ENCODE results near the gene PNPLA7.
"Not testable (repeated sequence)": the region's sequence is repeated elsewhere in the genome, so short reads cannot be mapped to it uniquely, and the experiment has no call there.

The PNPLA7 gene

DNA sequence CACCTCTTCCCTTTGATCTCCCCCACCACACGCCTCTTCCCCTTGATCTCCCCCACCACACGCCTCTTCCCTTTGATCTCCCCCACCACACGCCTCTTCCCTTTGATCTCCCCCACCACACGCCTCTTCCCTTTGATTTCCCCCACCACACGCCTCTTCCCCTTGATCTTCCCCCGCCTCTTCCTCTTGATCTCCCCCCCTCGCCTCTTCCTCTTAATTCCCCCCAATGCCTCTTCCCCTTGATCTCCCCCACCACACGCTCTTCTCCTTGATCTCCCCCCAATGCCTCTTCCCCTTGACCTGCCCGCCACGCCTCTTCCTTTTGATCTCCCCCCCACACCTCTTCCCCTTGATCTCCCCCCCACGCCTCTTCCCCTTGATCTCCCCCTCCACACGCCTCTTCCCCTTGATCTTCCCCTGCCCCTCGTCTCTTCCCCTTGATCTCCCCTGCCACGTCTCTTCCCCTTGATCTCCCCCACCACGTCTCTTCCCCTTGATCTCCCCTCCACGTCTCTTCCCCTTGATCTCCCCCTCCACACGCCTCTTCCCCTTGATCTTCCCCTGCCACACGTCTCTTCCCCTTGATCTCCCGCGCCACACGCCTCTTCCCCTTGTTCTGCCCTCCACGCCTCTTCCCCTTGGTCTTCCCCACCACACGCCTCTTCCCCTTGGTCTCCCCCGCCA, 99.5 kb downstream of the PNPLA7 start:
- H3K4me1 Mint-ChIP-seq (ENCODE audit: low read depth) = peaks cover 11% of the 10 kb centered on the region
- not testable (repeated sequence) for H3K27ac Mint-ChIP-seq; H3K27me3 Mint-ChIP-seq (ENCODE audit: low read depth); H3K4me3 Mint-ChIP-seq; H3K9me3 Mint-ChIP-seq; H3K36me3 Mint-ChIP-seq (ENCODE audit: low read depth)

DNA sequence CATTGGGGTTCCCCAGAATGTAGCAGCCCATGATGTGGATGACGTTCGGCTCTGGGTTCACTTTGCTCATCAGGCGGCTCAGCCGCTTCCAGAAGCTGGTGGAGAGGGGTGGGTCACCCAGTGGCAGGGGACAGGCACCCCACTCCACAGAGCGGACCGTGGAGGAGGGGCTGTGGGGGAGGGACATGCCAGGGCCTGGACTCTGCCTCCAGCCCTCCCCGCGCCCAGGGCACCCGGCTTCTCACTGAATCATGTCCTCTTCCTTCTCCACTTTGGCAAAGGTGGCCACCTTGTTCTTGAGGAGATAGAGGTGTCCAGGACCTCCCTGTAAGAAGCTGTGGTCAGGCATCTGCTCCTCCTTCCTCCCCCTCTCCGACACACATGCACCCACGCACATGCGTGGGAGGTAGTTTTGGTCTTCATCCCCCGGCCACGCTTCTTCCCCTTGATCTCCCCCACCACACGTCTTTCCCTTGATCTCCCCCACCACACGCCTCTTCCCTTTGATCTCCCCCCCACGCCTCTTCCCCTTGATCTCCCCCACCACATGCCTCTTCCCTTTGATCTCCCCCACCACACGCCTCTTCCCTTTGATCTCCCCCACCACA, 100.2 kb downstream of the PNPLA7 start:
- peaks cover 14% of the 10 kb centered on the region for H3K4me1 Mint-ChIP-seq (ENCODE audit: low read depth)
- no peaks in the 10 kb centered on the region for H3K27me3 Mint-ChIP-seq (ENCODE audit: low read depth)
- no peak overlapping the region for H3K27ac Mint-ChIP-seq
- peaks cover 2% of the 10 kb centered on the region for H3K36me3 Mint-ChIP-seq (ENCODE audit: low read depth)
- no peaks in the 10 kb centered on the region for H3K9me3 Mint-ChIP-seq
- no peak overlapping the region for H3K4me3 Mint-ChIP-seq

DNA sequence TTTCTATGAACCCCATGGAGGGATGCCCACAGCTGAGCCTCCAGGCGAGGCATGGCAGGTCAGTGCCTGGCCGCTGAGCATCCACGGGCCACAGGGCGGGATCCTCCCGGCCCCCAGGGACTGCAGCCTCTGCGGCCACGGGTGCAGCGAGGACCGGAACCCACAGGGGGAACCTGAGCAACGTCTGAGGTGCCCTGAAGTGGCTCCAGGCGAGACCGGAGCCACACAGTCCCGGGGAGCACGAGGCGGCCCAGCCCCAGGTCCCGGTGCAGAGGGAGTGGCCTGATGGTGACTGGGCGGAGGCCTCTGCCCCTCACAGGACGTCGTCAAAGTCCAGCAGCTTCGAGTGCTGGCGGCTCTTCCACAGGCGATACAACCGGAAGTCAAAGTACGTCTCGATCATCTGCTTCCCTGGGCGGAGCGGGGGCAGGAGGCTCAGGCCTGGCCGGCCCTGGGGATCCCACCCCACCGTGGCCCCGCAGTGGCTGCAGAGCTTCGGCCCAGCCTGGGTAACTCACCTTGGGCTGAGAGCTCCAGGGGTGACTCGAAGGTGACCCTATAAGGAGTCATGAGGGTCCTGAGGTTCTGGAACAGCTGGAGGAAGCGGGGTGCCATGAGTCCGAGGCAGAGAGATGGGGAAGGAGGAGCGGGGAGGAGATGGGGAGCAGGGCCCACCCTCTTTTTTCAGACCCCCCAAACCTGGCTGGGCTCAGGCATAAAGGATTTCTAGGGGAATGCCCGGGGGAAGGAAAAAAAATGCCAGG, 100.9 kb downstream of the PNPLA7 start:
- peaks cover 3% of the 10 kb centered on the region for H3K27me3 Mint-ChIP-seq (ENCODE audit: low read depth)
- H3K27ac Mint-ChIP-seq = no peak overlapping the region
- no peaks in the 10 kb centered on the region for H3K9me3 Mint-ChIP-seq
- peaks cover 2% of the 10 kb centered on the region for H3K36me3 Mint-ChIP-seq (ENCODE audit: low read depth)
- peaks cover 11% of the 10 kb centered on the region for H3K4me1 Mint-ChIP-seq (ENCODE audit: low read depth)
- no peak overlapping the region for H3K4me3 Mint-ChIP-seq

DNA sequence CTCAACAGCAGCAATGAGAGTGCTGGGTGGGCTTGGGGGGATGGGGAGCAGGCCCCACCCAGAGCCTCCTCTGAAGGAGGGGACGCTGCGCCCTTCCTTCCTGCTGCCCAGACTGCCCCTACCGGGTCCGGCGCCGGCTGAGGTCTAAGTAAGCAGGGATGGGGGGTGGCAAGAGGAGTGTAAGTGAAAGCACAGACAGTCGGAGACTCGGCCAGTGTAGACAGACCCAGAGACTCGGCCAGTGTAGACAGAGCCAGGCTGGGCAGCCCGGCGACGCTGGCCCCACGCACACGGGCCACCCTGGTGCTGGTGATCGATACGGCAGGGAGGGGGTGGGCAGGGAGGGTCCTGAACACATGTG, 101.6 kb downstream of the PNPLA7 start:
- no peaks in the 10 kb centered on the region for H3K9me3 Mint-ChIP-seq
- no peak overlapping the region for H3K4me3 Mint-ChIP-seq
- H3K4me1 Mint-ChIP-seq (ENCODE audit: low read depth) = peaks cover 8% of the 10 kb centered on the region
- H3K36me3 Mint-ChIP-seq (ENCODE audit: low read depth) = peaks cover 2% of the 10 kb centered on the region
- H3K27ac Mint-ChIP-seq = no peak overlapping the region
- H3K27me3 Mint-ChIP-seq (ENCODE audit: low read depth) = peaks cover 5% of the 10 kb centered on the region

DNA sequence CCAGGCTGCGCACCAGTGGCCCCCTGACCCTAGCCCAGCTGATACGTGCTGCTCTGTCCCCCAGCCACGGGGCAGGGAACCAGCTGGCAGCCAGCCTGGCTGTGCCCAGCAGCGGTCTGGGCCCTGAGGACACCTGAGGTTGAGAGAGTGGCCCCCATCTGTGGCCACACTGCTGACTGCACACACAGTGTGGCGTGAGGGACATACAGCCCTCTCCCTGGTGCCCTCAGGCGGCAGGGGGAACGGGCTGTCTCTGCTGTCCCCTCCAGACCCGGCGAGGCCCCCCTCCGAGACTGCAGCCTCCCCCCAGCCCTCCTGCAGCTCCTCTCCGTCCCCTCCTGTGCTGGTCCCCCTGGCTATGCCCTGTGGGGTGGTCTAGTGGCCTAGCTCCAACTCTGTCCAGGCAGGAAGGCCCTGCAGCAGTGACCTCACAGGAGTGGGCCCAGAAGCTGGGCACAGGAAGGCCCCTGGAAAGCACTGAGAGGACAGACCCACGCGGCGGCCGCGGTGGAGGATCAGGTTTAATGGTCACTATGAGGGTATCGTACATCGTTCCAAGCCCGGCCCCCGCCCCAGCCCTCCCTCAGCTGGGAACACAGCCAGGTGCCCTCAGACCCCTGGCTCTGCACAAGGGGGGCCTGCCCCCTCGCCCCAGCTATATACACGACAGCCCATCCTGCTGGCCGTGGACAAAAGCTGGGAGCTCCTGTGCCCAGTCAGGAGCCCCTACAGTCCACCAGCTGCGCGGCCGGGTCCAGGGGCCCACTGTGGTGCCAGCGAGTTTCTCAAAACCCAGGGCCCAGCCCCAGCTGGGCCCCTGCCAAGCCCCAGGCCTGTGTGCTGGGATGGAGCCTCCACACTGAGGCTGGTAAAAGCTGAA, 102.2 kb downstream of the PNPLA7 start:
- H3K9me3 Mint-ChIP-seq = no peaks in the 10 kb centered on the region
- no peak overlapping the region for H3K27ac Mint-ChIP-seq
- H3K4me3 Mint-ChIP-seq = no peak overlapping the region
- H3K36me3 Mint-ChIP-seq (ENCODE audit: low read depth) = peaks cover 2% of the 10 kb centered on the region
- peaks cover 8% of the 10 kb centered on the region for H3K4me1 Mint-ChIP-seq (ENCODE audit: low read depth)
- peaks cover 7% of the 10 kb centered on the region for H3K27me3 Mint-ChIP-seq (ENCODE audit: low read depth)

DNA sequence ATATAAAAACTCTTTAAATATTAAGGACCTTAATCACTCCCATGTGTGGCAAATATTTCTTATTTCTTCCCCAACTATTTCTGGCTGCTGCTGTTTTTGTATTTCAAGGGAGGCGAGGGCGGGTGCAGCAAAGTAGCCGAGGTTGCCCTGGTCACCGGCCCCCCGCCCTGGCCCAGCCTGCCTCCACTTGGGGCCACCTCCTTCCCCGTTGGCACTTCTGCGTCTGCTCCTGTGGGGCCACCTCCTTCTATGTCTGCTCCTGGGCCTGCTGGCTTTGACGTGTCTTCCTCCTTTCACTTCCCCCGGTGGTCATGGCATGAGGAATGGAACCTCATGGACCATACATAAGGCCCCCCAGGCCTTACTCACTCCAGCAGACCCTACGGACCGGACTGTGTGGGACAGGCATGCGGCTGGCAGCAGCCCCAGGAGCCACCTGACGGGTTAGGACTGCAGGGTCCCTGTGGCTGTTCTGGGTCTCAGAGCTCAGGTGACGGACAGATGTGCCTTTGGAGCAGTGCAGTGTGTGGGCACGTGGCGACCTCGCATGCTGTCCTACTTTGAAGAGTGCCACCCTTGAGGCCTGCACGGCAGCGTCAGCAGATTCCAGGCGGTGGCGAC, 103.2 kb downstream of the PNPLA7 start:
- peaks cover 11% of the 10 kb centered on the region for H3K27me3 Mint-ChIP-seq (ENCODE audit: low read depth)
- no peaks in the 10 kb centered on the region for H3K9me3 Mint-ChIP-seq
- peaks cover 6% of the 10 kb centered on the region for H3K4me1 Mint-ChIP-seq (ENCODE audit: low read depth)
- H3K27ac Mint-ChIP-seq = no peak overlapping the region
- peaks cover 2% of the 10 kb centered on the region for H3K36me3 Mint-ChIP-seq (ENCODE audit: low read depth)
- no peak overlapping the region for H3K4me3 Mint-ChIP-seq

DNA sequence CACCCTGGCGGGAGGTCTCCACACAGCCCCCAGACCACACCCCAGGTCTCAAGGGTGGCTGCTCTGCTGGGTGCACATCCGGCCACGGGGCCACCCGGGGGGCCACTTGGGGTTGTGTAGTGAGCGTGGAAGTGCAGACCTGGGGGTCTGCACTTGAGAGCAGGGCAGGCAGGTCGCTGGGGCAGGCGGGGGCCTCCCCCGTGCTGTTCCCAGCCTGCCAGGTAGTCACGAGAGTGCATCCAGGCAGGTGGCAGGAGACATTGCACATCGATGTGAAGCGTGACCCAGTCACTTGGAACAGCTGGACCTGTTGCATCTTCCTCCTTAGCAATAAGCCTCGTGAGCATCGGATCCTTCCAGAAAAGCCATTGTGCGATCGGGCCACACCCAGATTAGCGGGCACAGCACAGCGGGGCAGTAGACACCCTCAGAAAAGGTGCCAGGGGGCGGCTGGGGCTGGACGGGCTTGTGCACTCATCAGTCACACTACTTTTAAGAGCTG, 104.2 kb downstream of the PNPLA7 start:
- peaks cover 14% of the 10 kb centered on the region for H3K27me3 Mint-ChIP-seq (ENCODE audit: low read depth)
- no peak overlapping the region for H3K27ac Mint-ChIP-seq

DNA sequence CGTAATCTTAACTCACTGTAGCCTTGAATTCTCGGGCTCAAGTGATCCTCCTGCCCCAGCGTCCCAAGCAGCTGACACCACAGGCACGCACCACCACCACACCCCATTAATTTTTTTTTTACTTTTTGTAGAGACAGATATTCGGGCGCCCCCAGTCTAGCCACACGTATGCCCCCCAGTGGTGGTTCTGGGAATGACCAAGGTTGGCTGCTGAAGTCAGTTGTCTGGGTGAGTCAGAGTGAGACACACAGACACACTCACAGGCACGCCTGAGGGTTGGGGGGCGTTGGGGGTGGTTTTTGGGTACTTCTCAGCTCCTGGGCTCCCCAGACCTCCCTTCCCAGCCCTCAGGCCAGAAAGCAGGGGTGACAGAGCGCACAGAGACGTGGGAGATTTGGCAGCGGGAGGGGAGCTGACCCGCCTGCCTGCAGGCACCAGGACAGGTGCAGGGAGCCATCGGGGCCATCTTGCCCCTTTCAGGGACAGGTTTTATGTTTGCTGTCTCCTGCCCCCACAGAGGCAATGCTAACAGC, 104.9 kb downstream of the PNPLA7 start:
- H3K4me1 Mint-ChIP-seq (ENCODE audit: low read depth) = peaks cover 8% of the 10 kb centered on the region
- H3K9me3 Mint-ChIP-seq = no peaks in the 10 kb centered on the region
- H3K36me3 Mint-ChIP-seq (ENCODE audit: low read depth) = peaks cover 2% of the 10 kb centered on the region
- no peak overlapping the region for H3K27ac Mint-ChIP-seq
- no peak overlapping the region for H3K4me3 Mint-ChIP-seq
- peaks cover 14% of the 10 kb centered on the region for H3K27me3 Mint-ChIP-seq (ENCODE audit: low read depth)

More for the DNA sequence above, 104.2 kb downstream of the PNPLA7 start:
- Mint-ChIP-seq H3K4me1 (ENCODE audit: low read depth) (peaks cover 8% of the 10 kb centered on the region), H3K4me3 (no peak overlapping the region), H3K36me3 (ENCODE audit: low read depth) (peaks cover 2% of the 10 kb centered on the region), H3K9me3 (no peaks in the 10 kb centered on the region)

DNA sequence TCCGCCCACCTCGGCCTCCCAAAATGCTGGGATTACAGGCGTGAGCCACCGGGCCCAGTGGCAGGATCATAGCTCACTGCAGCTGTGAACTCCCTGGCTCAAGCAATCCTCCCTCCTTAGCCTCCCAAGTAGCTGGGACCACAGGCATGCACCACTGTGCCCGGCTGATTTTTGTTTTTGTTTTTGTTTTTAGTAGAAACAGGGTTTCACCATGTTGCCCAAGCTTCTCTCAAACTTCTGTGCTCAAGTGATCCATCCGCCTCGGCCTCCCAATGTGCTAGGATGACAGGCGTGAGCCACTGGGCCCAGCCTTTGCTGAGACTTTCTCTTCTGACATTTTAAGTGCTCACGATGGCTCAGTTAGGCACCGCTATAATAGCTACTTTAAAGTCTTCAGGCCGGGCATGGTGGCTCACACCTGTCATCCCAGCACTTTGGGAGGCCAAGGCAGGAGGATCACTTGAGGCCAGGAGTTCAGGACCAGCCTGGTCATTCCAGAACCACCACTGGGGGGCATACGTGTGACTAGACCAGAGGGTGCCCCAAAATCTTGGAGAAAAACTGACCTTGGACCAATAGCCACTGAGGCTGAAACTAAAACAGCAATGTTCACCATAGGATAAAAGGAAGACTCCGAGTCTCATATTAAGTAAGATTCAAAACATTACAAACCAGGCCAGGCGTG, 106.0 kb downstream of the PNPLA7 start:
- H3K27me3 Mint-ChIP-seq (ENCODE audit: low read depth) = peaks cover 14% of the 10 kb centered on the region
- no peak overlapping the region for H3K27ac Mint-ChIP-seq

DNA sequence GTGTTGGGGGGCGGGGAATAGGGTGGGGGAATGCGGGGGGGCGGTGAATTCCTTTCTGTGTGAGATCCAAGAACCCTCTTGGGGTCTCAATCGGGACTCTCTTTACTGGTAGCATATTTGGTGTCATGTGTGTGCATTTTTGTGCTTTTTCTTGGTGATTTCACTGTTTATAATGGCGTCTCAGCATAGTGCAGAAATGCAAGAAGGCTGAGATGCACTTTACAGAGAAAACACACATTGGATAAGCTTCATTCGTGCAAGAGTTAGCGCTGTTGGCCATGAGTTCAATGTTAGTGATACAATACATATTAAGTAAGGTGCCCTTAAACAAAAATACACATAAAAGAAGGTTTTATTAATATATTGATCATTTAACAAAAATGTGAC, 108.3 kb downstream of the PNPLA7 start:
- Mint-ChIP-seq H3K36me3 (ENCODE audit: low read depth) (no peaks in the 10 kb centered on the region), H3K4me3 (peak overlapping the region; percentile 79), H3K27me3 (ENCODE audit: low read depth) (peaks cover 14% of the 10 kb centered on the region), H3K27ac (peak overlapping the region; percentile 4), H3K9me3 (no peaks in the 10 kb centered on the region), H3K4me1 (ENCODE audit: low read depth) (peaks cover 6% of the 10 kb centered on the region)

More for the DNA sequence above, 106.0 kb downstream of the PNPLA7 start:
- H3K9me3 Mint-ChIP-seq = no peaks in the 10 kb centered on the region
- peaks cover 6% of the 10 kb centered on the region for H3K4me1 Mint-ChIP-seq (ENCODE audit: low read depth)
- no peak overlapping the region for H3K4me3 Mint-ChIP-seq
- no peaks in the 10 kb centered on the region for H3K36me3 Mint-ChIP-seq (ENCODE audit: low read depth)

DNA sequence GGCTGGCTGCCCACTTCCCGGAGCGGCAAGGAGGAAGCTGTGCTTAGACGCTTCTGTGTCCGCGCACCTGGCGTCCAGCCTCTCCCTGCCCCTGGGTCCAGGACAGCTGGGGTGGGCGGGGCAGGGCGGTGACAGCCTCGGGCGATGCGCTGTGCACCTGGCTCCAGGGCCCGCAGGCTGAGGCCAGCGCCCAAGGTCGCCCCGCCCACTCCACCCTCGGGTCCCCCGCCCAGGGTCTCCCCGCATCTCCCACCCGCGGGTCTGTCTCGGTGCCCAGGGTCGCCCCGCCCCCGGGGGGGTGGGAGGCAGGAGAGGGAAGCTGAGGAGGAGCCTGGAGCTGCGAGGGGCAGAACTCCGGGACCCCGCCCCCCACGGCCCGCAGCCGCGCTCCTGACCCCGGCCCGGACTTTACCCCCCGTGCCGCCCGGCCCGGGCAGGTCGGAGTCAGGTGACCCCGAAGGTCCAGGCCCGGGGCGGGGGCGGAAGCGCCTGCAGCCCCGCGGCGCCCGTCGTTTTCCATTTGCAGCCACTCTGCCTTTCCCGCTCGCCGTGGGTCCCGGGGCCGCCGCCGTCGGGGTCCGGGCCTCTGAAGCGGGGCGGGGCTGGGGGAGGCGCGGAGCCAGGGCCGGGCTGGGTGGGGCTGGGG, 108.8 kb downstream of the PNPLA7 start, which contains the start of gene ENTPD8:
Gene ENTPD8, minus strand, starts transcription at position 69 of the 646 bp plus-strand sequence. CDS start 3,072 bp downstream, outside the sequence.
- peaks cover 6% of the 10 kb centered on the region for H3K4me1 Mint-ChIP-seq (ENCODE audit: low read depth)
- H3K36me3 Mint-ChIP-seq (ENCODE audit: low read depth) = no peaks in the 10 kb centered on the region
- H3K9me3 Mint-ChIP-seq = no peaks in the 10 kb centered on the region
- H3K27ac Mint-ChIP-seq = peak within 1 kb of the TSS; percentile 4
- H3K27me3 Mint-ChIP-seq (ENCODE audit: low read depth) = peaks cover 14% of the 10 kb centered on the region
- H3K4me3 Mint-ChIP-seq = peak within 1 kb of the TSS; percentile 79

DNA sequence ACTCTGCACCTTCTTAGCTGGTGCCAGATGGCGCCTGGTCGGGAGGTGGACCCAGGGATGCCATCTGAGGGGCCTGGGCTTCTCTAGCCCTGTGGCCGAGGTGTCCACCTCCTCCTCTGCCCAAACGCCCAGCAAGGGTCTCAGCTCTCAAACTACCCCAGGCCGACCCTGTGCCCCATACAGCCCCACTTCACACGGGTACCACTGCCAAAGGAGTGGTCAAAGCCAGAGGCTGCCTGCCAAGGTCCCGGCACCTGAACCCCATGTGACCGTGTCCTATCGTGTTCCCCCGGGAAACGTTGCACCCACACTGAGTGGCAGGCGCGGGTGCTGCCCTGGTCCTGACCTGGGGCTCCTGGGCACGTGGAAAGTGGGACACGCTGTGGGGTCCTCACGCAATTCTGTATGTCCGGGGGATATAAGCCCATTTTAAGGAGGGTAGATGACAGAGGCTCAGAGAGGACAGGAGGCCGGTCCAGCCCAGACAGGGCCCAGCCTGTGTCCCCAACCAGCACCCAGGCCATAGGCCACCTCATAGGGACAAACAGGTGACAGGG, 111.0 kb downstream of the PNPLA7 start:
- Mint-ChIP-seq H3K36me3 (ENCODE audit: low read depth) (no peaks in the 10 kb centered on the region), H3K4me1 (ENCODE audit: low read depth) (peaks cover 3% of the 10 kb centered on the region), H3K9me3 (no peaks in the 10 kb centered on the region), H3K27me3 (ENCODE audit: low read depth) (peaks cover 11% of the 10 kb centered on the region), H3K27ac (no peak overlapping the region), H3K4me3 (no peak overlapping the region)
